ENCODE data around the gene SPARCL1.

Gene SPARCL1

GRCh38 chr4:87505862-87506261 lies 23.3 kb downstream of the SPARCL1 start (continued):
- TF ChIP-seq, protein P1, sequence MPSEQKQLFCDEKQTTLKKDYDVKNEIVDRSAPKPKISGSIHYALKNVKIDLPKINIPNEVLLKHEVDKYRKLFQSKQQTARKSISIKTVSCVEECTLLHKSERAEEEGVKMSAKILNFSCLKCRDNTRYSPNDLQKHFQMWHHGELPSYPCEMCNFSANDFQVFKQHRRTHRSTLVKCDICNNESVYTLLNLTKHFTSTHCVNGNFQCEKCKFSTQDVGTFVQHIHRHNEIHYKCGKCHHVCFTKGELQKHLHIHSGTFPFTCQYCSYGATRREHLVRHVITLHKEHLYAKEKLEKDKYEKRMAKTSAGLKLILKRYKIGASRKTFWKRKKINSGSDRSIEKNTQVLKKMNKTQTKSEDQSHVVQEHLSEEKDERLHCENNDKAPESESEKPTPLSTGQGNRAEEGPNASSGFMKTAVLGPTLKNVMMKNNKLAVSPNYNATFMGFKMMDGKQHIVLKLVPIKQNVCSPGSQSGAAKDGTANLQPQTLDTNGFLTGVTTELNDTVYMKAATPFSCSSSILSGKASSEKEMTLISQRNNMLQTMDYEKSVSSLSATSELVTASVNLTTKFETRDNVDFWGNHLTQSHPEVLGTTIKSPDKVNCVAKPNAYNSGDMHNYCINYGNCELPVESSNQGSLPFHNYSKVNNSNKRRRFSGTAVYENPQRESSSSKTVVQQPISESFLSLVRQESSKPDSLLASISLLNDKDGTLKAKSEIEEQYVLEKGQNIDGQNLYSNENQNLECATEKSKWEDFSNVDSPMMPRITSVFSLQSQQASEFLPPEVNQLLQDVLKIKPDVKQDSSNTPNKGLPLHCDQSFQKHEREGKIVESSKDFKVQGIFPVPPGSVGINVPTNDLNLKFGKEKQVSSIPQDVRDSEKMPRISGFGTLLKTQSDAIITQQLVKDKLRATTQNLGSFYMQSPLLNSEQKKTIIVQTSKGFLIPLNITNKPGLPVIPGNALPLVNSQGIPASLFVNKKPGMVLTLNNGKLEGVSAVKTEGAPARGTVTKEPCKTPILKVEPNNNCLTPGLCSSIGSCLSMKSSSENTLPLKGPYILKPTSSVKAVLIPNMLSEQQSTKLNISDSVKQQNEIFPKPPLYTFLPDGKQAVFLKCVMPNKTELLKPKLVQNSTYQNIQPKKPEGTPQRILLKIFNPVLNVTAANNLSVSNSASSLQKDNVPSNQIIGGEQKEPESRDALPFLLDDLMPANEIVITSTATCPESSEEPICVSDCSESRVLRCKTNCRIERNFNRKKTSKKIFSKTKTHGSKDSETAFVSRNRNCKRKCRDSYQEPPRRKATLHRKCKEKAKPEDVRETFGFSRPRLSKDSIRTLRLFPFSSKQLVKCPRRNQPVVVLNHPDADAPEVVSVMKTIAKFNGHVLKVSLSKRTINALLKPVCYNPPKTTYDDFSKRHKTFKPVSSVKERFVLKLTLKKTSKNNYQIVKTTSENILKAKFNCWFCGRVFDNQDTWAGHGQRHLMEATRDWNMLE (tag by site-specific recombination; conservative IDR thresholded peaks at IDR 0.05; ENCODE audit: low read depth) = no peak
- TF ChIP-seq ZNF768 (tag by site-specific recombination; IDR thresholded peaks at IDR 0.05) = no peak
- no peak for TF ChIP-seq ZBTB1 (tag by site-specific recombination; IDR thresholded peaks at IDR 0.05)
- TF ChIP-seq ZNF654 (tag by site-specific recombination; IDR thresholded peaks at IDR 0.05; ENCODE audit: low read depth) = no peak
- no peak for TF ChIP-seq HOXD13 (CRISPR knock-in tag; IDR thresholded peaks at IDR 0.05; ENCODE audit: borderline replicate concordance)
- no peak for TF ChIP-seq ZNF2 (tag by site-specific recombination; IDR thresholded peaks at IDR 0.05)
- no peak for TF ChIP-seq ZBTB20 (tag by site-specific recombination; IDR thresholded peaks at IDR 0.05)

DNA sequence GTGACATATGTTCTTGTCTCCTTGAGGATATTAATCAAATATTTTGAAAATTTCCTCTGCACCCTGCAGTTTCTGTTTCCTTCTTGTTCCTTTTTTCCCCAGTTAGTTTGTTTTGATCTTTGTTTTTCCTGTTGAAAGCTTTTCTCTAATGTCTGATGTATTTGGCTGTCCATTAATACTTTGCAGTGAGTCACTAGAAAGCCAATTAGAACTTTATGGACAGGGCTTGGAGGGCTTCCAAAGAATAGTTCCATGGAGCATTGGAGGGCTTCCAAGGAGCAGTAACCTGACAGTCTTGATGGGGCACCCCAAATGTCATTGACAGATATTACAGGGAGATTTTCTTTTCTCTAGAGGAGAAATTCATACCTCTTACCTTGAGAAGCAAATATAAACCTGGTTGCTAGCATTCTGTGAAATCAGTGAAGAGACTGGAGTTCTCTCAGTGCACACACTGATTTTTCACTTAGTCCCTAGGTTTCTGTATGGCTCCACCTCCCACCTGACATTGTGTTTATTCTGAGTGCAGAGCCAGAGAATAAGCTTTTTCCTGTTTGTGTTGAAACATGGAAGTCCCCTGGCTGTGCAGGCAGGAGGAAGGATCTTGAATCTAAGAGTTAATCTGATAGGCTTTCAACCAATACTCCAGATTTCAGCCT lies 26.5 kb downstream of the SPARCL1 start:
- no peaks in the 10 kb centered on the region for H3K4me1 ChIP-seq (ENCODE audit: control insufficient read depth, insufficient read depth, low read length)
- H3K27ac ChIP-seq (ENCODE audit: extremely low read depth, low read depth, low read length) = no peak overlapping the region
- no peak overlapping the region for H3K4me3 ChIP-seq (ENCODE audit: low read depth, low read length)
- ChIA-PET POLR2A (no interaction called here), CTCF (interaction anchor here (0.7 to 0.9 kb wide), 2 partner anchors 177 to 308 kb away, joined by 3 to 8 read pairs; no protein-coding TSS in a partner anchor)
- H3K9me3 ChIP-seq (ENCODE audit: control insufficient read depth, insufficient read depth, low read depth, low read length) = no peaks in the 10 kb centered on the region
- H3K36me3 ChIP-seq (ENCODE audit: control insufficient read depth in 2 of 2, insufficient read depth in 1 of 2, low read length in 2 of 2) = no peaks in the 10 kb centered on the region
- TF ChIP-seq SP3 (tag by site-specific recombination; IDR thresholded peaks at IDR 0.05) (no peak), ZXDB (tag by site-specific recombination; IDR thresholded peaks at IDR 0.05) (no peak), ZNF248 (tag by site-specific recombination; IDR thresholded peaks at IDR 0.05) (no peak), TSHZ1 (tag by site-specific recombination; IDR thresholded peaks at IDR 0.05; ENCODE audit: borderline replicate concordance) (peak; percentile 73), ZNF366 (tag by site-specific recombination; conservative IDR thresholded peaks at IDR 0.05) (peak; percentile 69; the same call in 1 of the 2 replicates), ZBTB26 (tag by site-specific recombination; optimal IDR thresholded peaks at IDR 0.05) (no peak), HOXA7 (CRISPR knock-in tag; IDR thresholded peaks at IDR 0.05; ENCODE audit: borderline replicate concordance) (no peak), ZNF335 (tag by site-specific recombination; conservative IDR thresholded peaks at IDR 0.05) (0 out of 2 replicates have a peak, but pooled peaks have one; percentile 16), FEZF1 (tag by site-specific recombination; IDR thresholded peaks at IDR 0.05) (peak; percentile 73), KLF8 (tag by site-specific recombination; IDR thresholded peaks at IDR 0.05) (no peak), KLF1 (tag by site-specific recombination; IDR thresholded peaks at IDR 0.05) (no peak), ZNF473 (tag by site-specific recombination; IDR thresholded peaks at IDR 0.05) (no peak), ZNF501 (tag by site-specific recombination; IDR thresholded peaks at IDR 0.05) (no peak)
- TF ChIP-seq, protein P2, sequence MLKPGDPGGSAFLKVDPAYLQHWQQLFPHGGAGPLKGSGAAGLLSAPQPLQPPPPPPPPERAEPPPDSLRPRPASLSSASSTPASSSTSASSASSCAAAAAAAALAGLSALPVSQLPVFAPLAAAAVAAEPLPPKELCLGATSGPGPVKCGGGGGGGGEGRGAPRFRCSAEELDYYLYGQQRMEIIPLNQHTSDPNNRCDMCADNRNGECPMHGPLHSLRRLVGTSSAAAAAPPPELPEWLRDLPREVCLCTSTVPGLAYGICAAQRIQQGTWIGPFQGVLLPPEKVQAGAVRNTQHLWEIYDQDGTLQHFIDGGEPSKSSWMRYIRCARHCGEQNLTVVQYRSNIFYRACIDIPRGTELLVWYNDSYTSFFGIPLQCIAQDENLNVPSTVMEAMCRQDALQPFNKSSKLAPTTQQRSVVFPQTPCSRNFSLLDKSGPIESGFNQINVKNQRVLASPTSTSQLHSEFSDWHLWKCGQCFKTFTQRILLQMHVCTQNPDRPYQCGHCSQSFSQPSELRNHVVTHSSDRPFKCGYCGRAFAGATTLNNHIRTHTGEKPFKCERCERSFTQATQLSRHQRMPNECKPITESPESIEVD (tag by site-specific recombination; IDR thresholded peaks at IDR 0.05) = peak; percentile 88
- TF ChIP-seq, protein P3, sequence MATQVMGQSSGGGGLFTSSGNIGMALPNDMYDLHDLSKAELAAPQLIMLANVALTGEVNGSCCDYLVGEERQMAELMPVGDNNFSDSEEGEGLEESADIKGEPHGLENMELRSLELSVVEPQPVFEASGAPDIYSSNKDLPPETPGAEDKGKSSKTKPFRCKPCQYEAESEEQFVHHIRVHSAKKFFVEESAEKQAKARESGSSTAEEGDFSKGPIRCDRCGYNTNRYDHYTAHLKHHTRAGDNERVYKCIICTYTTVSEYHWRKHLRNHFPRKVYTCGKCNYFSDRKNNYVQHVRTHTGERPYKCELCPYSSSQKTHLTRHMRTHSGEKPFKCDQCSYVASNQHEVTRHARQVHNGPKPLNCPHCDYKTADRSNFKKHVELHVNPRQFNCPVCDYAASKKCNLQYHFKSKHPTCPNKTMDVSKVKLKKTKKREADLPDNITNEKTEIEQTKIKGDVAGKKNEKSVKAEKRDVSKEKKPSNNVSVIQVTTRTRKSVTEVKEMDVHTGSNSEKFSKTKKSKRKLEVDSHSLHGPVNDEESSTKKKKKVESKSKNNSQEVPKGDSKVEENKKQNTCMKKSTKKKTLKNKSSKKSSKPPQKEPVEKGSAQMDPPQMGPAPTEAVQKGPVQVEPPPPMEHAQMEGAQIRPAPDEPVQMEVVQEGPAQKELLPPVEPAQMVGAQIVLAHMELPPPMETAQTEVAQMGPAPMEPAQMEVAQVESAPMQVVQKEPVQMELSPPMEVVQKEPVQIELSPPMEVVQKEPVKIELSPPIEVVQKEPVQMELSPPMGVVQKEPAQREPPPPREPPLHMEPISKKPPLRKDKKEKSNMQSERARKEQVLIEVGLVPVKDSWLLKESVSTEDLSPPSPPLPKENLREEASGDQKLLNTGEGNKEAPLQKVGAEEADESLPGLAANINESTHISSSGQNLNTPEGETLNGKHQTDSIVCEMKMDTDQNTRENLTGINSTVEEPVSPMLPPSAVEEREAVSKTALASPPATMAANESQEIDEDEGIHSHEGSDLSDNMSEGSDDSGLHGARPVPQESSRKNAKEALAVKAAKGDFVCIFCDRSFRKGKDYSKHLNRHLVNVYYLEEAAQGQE (tag by site-specific recombination; IDR thresholded peaks at IDR 0.05) = no peak

Data from HEK293 (cell line).